Caco-2 (cell line): ENCODE data around the gene POMP. TPM values are rescaled to one million over a fixed set of nuclear protein-coding genes. Genes with fewer than 3 reads are reported as not detected.
A peak's percentile ranks its signal among the peaks of the same experiment; 100 is the strongest.

Experiments used
- BruUV-seq: library from RNA; stranded (reverse); fragments of 400-500 nt; replicated peaks from 2 replicates; lab custom pipeline; 2021; lab: Mats Ljungman, UMichigan
- CTCF ChIA-PET: fragments of 300-600 bp; sonication (Branson Sonifier 250); formaldehyde crosslinking; loops from one replicate; lab custom pipeline; 2022; ENCODE audit warnings: antibody characterized with exemption; lab: Charles Lee
- POLR2A ChIA-PET: fragments of 300-600 bp; sonication (Branson Sonifier 250); formaldehyde crosslinking; loops from one replicate; lab custom pipeline; 2022; ENCODE audit warnings: antibody characterized with exemption; lab: Charles Lee
- DNase-seq, 2 experiments: peaks; one replicate each; pipeline versions ENCODE4 v3.0.0 to v3.0.0-alpha.2; 2020 to 2022
- H3K27me3 ChIP-seq: replicated peaks from 2 replicates; pipeline ENCODE4 v1.6.0; 2011; ENCODE audit warnings: low read length; ENCODE audit not compliant: control insufficient read depth, insufficient read depth
- H3K36me3 ChIP-seq: 2 replicates; pipeline ENCODE4 v1.5.1; 2011; ENCODE audit warnings: low read length; ENCODE audit not compliant: control insufficient read depth, insufficient read depth
- H3K4me1 ChIP-seq: fragments of 250-450 bp; sonication (Bioruptor Pico); 2 replicates; pipeline ENCODE4 v1.5.1; 2020; ENCODE audit warnings: mild to moderate bottlenecking
- H3K4me3 ChIP-seq: 2 replicates; pipeline ENCODE4 v1.5.1; 2011; ENCODE audit warnings: low read depth, mild to moderate bottlenecking, control low read depth, low read length
- H3K9me3 ChIP-seq: fragments of 250-450 bp; sonication (Bioruptor Pico); 2 replicates; pipeline ENCODE4 v1.5.1; 2020; ENCODE audit warnings: mild to moderate bottlenecking, moderate library complexity
- H3K27ac Mint-ChIP-seq: one replicate; pipeline ENCODE4 v1.8.0; 2022; ENCODE audit warnings: mixed read lengths; ENCODE audit not compliant: unreplicated experiment
- H3K27me3 Mint-ChIP-seq: one replicate; pipeline ENCODE4 v1.8.0; 2022; ENCODE audit warnings: mixed read lengths; ENCODE audit not compliant: insufficient read depth, unreplicated experiment
- H3K36me3 Mint-ChIP-seq: one replicate; pipeline ENCODE4 v1.8.0; 2022; ENCODE audit warnings: mild to moderate bottlenecking, mixed read lengths; ENCODE audit not compliant: insufficient read depth, unreplicated experiment
- H3K4me1 Mint-ChIP-seq: one replicate; pipeline ENCODE4 v1.8.0; 2022; ENCODE audit warnings: low read depth, mixed read lengths; ENCODE audit not compliant: unreplicated experiment
- H3K4me3 Mint-ChIP-seq: one replicate; pipeline ENCODE4 v1.8.0; 2022; ENCODE audit warnings: mild to moderate bottlenecking, moderate library complexity, mixed read lengths; ENCODE audit not compliant: unreplicated experiment
- H3K9me3 Mint-ChIP-seq: one replicate; pipeline ENCODE4 v1.8.0; 2022; ENCODE audit warnings: mixed read lengths; ENCODE audit not compliant: unreplicated experiment
- intact Hi-C: fragments of 100-400 bp; cut with micrococcal nuclease; formaldehyde crosslinking; loops from one replicate; pipeline ENCODE4 v1.10.0; 2022; ENCODE audit not compliant: unreplicated experiment
- total RNA-seq: library from RNA; stranded (reverse); gene quantifications from 2 replicates; pipeline ENCODE4 v1.2.3, GENCODE V29; 2022
- TF ChIP-seq, protein P1 (sequence below), 2 experiments: fragments of 200-600 bp in 1 of 2; IDR thresholded peaks; 1 replicate in 1 of 2; 2 replicates in 1 of 2; pipeline versions ENCODE4 v1.5.1 to v1.8.0; 2011 to 2022; ENCODE audit warnings: antibody characterized with exemption in 1 of 2, control low read depth in 1 of 2, inconsistent platforms in 1 of 2, low read depth in 1 of 2, low read length in 1 of 2, mild to moderate bottlenecking in 1 of 2, moderate library complexity in 1 of 2; ENCODE audit not compliant: insufficient read depth in 1 of 2, severe bottlenecking in 1 of 2, unreplicated experiment in 1 of 2

The POMP gene
- total RNA-seq, 1 experiment from 2014 or later = 116 TPM

DNA sequence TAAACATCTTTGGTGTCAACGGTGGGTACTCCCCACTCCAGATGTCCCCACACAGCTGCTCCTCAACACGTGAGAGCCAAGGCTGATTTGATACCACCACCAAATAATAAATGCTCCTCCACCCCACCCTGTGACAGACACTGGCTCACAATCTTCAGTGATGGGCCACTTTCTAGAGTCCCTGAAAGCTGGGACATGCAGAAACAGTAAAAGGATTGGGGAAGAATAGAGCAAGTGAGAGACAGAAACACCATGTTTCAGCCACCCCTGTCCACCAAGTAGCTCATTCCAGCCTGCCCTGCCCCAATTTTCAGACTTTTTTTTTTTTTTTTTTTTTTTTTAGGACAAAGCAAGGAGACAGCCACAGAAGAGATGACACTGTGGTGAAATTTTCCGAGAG is 58.2 kb downstream of the POMP start:
- ChIA-PET POLR2A (no interaction called here), CTCF (interaction anchor here (0.6 kb wide), 1 partner anchor 34 kb away, joined by 3 read pairs; no protein-coding TSS in a partner anchor)
- H3K36me3 Mint-ChIP-seq = peaks cover 9% of the 10 kb centered on the region
- no peaks in the 10 kb centered on the region for H3K27me3 Mint-ChIP-seq
- Histone ChIP-seq H3K4me3 (no peak overlapping the region), H3K36me3 (no peaks in the 10 kb centered on the region), H3K9me3 (no peaks in the 10 kb centered on the region), H3K27me3 (no peaks in the 10 kb centered on the region), H3K4me1 (peaks cover 4% of the 10 kb centered on the region; the same call in 1 of the 2 replicates)
- peak overlapping the region; percentile 96 for H3K4me3 Mint-ChIP-seq
- intact Hi-C loops = loop anchor here (5.0 kb wide), 1 partner anchor 40 kb away; no protein-coding TSS in a partner anchor
- no peaks in the 10 kb centered on the region for H3K9me3 Mint-ChIP-seq
- no peak for DNase-seq
- TF ChIP-seq, protein P1, sequence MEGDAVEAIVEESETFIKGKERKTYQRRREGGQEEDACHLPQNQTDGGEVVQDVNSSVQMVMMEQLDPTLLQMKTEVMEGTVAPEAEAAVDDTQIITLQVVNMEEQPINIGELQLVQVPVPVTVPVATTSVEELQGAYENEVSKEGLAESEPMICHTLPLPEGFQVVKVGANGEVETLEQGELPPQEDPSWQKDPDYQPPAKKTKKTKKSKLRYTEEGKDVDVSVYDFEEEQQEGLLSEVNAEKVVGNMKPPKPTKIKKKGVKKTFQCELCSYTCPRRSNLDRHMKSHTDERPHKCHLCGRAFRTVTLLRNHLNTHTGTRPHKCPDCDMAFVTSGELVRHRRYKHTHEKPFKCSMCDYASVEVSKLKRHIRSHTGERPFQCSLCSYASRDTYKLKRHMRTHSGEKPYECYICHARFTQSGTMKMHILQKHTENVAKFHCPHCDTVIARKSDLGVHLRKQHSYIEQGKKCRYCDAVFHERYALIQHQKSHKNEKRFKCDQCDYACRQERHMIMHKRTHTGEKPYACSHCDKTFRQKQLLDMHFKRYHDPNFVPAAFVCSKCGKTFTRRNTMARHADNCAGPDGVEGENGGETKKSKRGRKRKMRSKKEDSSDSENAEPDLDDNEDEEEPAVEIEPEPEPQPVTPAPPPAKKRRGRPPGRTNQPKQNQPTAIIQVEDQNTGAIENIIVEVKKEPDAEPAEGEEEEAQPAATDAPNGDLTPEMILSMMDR (IDR thresholded peaks at IDR 0.05; ENCODE audit: insufficient read depth in 1 of 2, low read depth in 1 of 2, low read length in 1 of 2, severe bottlenecking in 1 of 2, unreplicated experiment in 1 of 2) = no peak
- H3K27ac Mint-ChIP-seq = no peak overlapping the region
- peaks cover 14% of the 10 kb centered on the region for H3K4me1 Mint-ChIP-seq
- BruUV-seq = no TSS peak

DNA sequence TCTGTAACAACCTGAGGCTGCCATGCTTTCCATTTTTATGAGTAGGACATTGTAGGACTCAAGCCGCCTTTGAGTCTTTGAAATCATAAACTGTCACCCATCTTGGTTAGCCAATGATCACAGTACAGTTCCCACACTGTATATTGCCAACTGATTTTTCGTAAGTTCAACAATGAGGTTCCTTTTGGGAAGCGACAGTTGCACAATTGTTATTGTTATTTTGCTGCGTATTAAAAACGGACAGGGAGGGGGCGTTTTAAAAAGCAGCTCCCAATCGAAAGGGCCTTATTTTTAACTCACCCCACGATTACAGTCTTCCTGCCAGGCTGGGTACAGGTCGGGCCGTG is 59.2 kb downstream of the POMP start:
- POLR2A ChIA-PET = interaction anchor here (0.8 kb wide), 1 partner anchor 59 kb away, joined by 3 read pairs; the partner anchor contains the start of gene POMP
- peaks cover 9% of the 10 kb centered on the region for H3K36me3 Mint-ChIP-seq
- intact Hi-C loops = loop anchor here (2.0 to 5.0 kb wide), 2 partner anchors 25 to 41 kb away; no protein-coding TSS in a partner anchor

GRCh38 chr13:28718543-28719226 is 59.8 kb downstream of the POMP start, which contains the start of gene SLC46A3:
Gene SLC46A3 (minus strand): TSS chr13:28718970. CDS start chr13:28717998, 972 bp downstream.
- peak within 1 kb of the TSS; percentile 83 for H3K27ac Mint-ChIP-seq
- intact Hi-C loops = loop anchor here (1.0 to 5.0 kb wide), 3 partner anchors 26 to 78 kb away; no protein-coding TSS in a partner anchor
- peak within 1 kb of the TSS; percentile 96 for H3K4me3 Mint-ChIP-seq
- peaks cover 4% of the 10 kb centered on the region; the same call in 1 of the 2 replicates for H3K4me1 ChIP-seq
- no peaks in the 10 kb centered on the region for H3K9me3 Mint-ChIP-seq
- H3K36me3 ChIP-seq = no peaks in the 10 kb centered on the region
- ChIA-PET POLR2A (interaction anchor here (0.5 to 0.8 kb wide), 2 partner anchors 46 to 60 kb away, joined by 3 read pairs; partner anchors contain the start of gene POMP), CTCF (interaction anchor here (1.0 to 1.4 kb wide), 3 partner anchors 25 to 78 kb away, joined by 4 to 5 read pairs (median 4); no protein-coding TSS in a partner anchor)
- no TSS peak for BruUV-seq
- peaks cover 9% of the 10 kb centered on the region for H3K36me3 Mint-ChIP-seq
- H3K9me3 ChIP-seq = no peaks in the 10 kb centered on the region
- DNase-seq = peak; percentile 99
- no peaks in the 10 kb centered on the region for H3K27me3 Mint-ChIP-seq
- no peaks in the 10 kb centered on the region for H3K27me3 ChIP-seq
- H3K4me3 ChIP-seq = peak within 1 kb of the TSS; percentile 75
- peaks cover 14% of the 10 kb centered on the region for H3K4me1 Mint-ChIP-seq
- TF ChIP-seq, protein P1 (IDR thresholded peaks at IDR 0.05; ENCODE audit: insufficient read depth in 1 of 2, low read depth in 1 of 2, low read length in 1 of 2, severe bottlenecking in 1 of 2, unreplicated experiment in 1 of 2) = no peak

More for the DNA sequence above, 59.2 kb downstream of the POMP start:
- no peaks in the 10 kb centered on the region for H3K9me3 ChIP-seq
- H3K36me3 ChIP-seq = no peaks in the 10 kb centered on the region
- no peak for DNase-seq
- no TSS peak for BruUV-seq
- H3K4me1 ChIP-seq = peaks cover 4% of the 10 kb centered on the region; the same call in 1 of the 2 replicates
- H3K27me3 Mint-ChIP-seq = no peaks in the 10 kb centered on the region
- H3K27ac Mint-ChIP-seq = peak overlapping the region; percentile 83
- peak overlapping the region; percentile 75 for H3K4me3 ChIP-seq
- CTCF ChIA-PET = interaction anchor here (1.0 to 1.4 kb wide), 3 partner anchors 24 to 78 kb away, joined by 4 to 5 read pairs (median 4); no protein-coding TSS in a partner anchor
- H3K9me3 Mint-ChIP-seq = no peaks in the 10 kb centered on the region
- peak overlapping the region; percentile 96 for H3K4me3 Mint-ChIP-seq
- peaks cover 14% of the 10 kb centered on the region for H3K4me1 Mint-ChIP-seq
- TF ChIP-seq, protein P1 (IDR thresholded peaks at IDR 0.05; ENCODE audit: insufficient read depth in 1 of 2, low read depth in 1 of 2, low read length in 1 of 2, severe bottlenecking in 1 of 2, unreplicated experiment in 1 of 2) = no peak
- no peaks in the 10 kb centered on the region for H3K27me3 ChIP-seq
